CD4-positive, alpha-beta T cell treated with Interleukin-10 for 1 hour (primary cell): ENCODE results near the gene CACNB4.
A peak's percentile ranks its signal among the peaks of the same experiment; 100 is the strongest.
"Not testable (repeated sequence)": the region's sequence is repeated elsewhere in the genome, so short reads cannot be mapped to it uniquely, and the experiment has no call there.

Source experiments
- DNase-seq: peaks from one replicate; pipeline ENCODE4 v3.0.0-alpha.2; 2020

CACNB4 gene

GRCh38 chr2:152015552-152015951 is 83.3 kb downstream of the CACNB4 start:
- DNase-seq: no peak

GRCh38 chr2:152012697-152013096 is 86.1 kb downstream of the CACNB4 start:
- no peak for DNase-seq

- DNase-seq: no peak
Observed at GRCh38 chr2:152011724-152012123, 87.1 kb downstream of the CACNB4 start.

GRCh38 chr2:152005607-152006006 is 93.2 kb downstream of the CACNB4 start:
- no peak for DNase-seq

DNA sequence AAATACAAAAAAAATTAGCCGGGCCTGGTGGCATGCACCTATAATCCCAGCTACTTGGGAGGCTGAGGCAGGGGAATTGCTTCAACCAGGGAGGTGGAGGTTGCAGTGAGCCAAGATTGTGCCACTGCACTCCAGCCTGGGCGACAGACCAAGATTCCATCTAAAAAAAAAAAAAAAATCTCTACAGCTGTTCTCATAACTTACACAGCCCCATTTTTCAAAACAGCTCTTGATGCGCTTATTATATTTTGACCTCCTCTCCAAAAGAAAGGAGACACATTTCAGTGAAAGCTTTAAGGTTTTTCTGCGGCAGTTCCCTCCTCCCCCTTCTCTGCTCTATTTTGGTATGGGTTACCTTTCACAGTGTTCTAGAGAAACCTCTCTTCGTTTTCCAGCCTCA is 95.6 kb downstream of the CACNB4 start:
- not testable (repeated sequence) for DNase-seq

DNA sequence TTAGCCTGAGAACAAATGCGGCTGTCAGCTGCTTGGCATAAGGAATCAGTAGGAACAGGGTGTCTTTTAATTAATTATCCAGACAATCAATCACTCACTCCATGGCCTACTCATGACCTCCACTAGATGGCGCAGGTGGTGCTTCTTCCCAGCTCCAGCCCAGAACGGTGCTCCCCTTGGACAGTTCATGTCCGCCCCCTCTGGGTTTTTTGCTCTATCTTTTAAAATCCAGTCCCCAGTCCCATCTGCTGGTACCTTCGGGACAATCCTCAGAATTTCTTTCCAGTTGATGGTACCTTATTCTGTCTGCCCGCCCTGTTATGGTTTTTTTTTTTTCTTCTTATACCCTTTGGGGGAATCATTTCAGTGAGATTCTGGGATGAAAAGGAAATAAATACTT is 99.8 kb downstream of the CACNB4 start:
- peak; percentile 49 for DNase-seq

DNA sequence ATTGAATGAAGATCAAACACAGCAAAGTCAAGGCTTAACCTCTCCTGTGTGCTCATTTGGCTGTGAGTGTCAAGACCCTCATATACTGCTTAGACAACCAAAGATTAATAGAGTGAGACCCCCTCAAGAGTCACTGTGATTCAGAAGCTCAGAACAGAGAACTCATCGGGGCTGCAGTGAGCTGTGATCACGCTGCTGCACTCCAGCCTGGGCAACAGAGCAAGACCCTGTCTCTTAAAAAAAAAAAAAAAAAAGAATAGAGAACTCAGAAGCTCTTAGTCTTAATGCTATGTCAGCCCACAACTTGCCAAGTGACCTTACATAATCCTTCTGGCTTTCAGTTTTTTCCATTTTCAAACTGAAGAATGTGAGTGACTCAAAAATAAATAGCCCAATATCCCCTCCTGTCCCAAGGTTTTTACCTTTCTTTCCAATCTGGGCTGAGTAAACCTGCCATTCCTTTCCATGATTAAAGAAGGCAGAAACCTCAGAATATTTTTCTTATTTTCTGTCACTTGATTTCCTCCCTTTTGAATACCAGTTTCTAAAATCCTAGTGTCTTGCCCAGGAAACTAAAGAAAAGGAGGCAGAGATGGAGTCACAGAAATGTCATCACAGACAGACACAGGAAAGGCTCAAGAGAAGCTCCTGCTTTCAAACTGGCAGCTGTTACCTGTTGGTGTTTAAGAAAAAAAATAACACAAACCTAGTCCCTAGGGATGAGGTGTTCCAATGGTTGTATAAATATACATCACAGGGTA is 102.4 kb downstream of the CACNB4 start:
- no peak for DNase-seq

GRCh38 chr2:151995161-151995557 is 103.7 kb downstream of the CACNB4 start:
- no peak for DNase-seq

- DNase-seq: not testable (repeated sequence)
Observed at GRCh38 chr2:151994178-151994577, 104.7 kb downstream of the CACNB4 start.

DNA sequence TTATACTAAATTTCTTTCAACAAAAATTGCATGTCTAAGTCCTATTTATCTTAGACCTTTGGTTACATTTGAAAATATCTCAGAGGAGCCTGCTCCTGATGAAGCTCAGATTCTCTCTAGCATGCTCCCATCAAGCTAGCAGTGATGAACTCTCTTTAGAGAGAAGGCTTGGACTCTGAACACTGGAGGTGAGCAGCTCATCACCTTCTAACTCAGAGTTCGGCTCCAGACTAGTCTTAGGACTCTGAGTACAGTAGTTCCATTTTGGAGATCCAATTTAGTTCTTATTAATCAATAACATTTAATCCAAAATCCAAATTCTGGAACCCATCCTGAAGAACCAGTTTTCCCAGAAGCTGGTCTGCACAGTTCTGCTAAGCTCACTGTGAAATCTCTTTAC is 107.8 kb downstream of the CACNB4 start:
- no peak for DNase-seq

DNA sequence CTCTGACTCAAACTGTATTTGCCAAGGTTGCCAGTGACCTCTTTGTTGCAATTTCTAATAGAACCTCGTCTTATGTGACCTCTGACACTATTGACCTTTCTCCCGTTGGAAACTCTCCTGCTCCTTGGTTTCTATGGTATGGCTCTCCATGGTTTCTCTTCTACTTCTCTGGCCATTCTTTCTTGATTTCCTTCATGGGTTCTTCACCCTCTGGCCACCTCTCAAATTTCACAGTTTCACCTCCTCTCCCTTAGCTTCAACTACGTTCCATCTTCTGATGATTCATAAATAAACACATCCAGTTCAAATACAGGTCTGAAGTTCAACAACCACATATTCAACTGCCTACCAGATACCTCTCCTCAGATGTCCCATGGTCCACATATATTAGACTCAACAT is 109.5 kb downstream of the CACNB4 start:
- DNase-seq: no peak

DNA sequence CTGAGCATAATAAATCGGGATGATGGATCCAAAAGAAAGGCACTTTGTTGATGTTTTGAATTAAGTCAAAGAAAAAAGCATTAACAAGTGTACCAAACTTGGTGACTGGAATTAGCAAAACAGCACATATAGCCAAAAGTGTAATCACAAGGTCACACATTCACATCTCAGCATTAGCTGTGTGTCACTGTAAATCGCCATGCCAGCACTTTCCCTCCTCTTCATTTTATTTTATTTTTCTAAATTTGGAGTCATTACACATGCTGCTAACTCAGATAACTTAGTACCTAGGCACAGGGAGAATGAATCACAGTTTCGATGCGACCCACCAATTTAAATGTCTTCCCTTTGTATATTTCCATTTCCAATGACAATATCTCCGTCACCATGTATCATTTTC is 111.4 kb downstream of the CACNB4 start:
- no peak for DNase-seq

GRCh38 chr2:151984424-151985083 is 114.3 kb downstream of the CACNB4 start:
- no peak for DNase-seq

DNA sequence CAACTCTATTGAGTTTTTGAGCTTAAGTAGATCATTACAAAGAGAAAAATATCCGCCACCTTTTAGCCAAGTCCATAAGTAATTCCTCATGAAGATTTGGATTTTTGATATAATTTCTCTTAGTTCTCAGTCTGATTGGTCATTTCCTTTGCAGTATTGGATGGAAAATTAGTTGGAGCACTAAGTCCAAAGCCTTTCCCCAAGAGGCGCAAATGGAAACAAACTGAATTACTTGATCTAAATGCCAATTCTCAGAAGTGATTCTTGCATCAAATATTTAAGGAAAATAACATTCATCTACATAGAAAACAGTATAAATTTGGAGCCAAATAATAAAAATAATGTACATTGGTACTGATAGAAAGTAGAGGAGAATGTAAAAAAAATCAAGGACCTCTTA is 115.6 kb downstream of the CACNB4 start:
- DNase-seq: no peak

GRCh38 chr2:151981886-151982285 is 117.0 kb downstream of the CACNB4 start:
- DNase-seq: no peak

GRCh38 chr2:151979694-151980093 is 119.2 kb downstream of the CACNB4 start:
- DNase-seq: no peak

GRCh38 chr2:151978709-151979108 is 120.1 kb downstream of the CACNB4 start:
- no peak for DNase-seq

- DNase-seq: no peak
Observed at GRCh38 chr2:151977631-151978030, 121.2 kb downstream of the CACNB4 start.

- DNase-seq: no peak
Observed at GRCh38 chr2:151976945-151977353, 121.9 kb downstream of the CACNB4 start.

DNA sequence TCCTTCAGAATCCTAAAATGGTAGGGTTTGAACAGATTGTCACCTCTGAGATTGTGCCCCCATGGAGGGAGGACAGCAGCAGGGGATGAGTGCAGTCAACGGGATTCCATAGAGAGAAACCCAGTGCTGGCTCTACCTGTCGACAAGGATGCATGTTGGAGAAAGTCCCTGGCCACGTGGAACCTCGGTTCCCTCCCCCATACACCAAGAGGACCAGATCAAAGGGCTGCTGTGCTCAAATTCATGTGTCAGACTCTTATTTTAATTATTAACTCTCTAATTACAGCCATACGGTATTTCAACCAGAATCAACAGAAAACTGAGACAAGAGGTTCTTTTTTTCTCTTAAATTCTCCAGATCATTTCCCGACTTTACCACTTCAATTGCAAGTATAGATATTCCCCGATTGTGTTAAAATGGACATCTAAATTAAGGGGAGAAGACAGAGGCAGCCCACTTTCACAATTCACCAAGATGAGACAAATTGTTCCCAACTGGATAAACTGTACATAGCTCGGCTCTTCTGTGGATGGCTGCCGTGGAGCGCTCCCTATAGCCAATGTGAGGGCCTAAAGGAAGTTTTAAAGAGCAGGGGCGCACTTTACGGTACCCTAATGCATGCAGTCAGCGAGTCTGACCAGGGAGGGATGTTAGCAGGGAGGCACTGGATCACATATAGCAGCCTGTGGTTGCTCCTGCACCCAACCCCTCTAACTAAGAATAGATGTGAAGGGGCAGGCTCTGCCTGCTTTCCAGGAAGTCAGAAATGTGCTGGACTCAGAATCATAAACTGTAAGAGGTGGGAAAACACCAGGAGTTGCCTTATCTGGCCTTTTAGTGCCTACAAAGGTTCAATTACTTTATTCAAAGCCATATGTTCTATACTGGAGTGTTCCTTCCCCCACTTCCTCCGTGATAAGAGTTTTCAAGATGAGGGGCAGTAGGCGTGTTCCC is 123.1 kb downstream of the CACNB4 start:
- DNase-seq: no peak

- DNase-seq: no peak
Observed at GRCh38 chr2:151974988-151975387, 123.9 kb downstream of the CACNB4 start.

DNA sequence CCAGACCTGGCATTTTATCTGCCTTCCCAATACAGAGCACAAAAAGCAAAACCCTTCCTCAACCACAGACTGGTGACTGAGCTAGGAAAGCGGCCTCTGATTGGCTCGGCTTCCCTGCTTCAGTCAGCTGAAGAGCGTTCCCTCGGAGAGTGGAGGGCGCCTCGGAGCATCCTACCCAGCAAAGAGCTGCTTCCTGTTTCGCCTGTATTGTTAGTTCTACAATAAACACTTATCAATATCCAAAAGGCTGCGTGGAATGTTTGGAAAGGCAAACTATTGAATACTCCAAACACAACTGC is 125.0 kb downstream of the CACNB4 start:
- DNase-seq: no peak

- no peak for DNase-seq
Observed at GRCh38 chr2:151973013-151973900, 125.6 kb downstream of the CACNB4 start.
